K562 (cell line): ENCODE data around the gene GALP. TPM values are rescaled to one million over a fixed set of nuclear protein-coding genes. Genes with fewer than 3 reads are reported as not detected.

Experiments
- ATAC-seq: fragments of 200-7000 bp; cut with Tn5 transposase; 3 replicates; pipeline ENCODE4 v1.9.1; 2020; ENCODE audit warnings: moderate library complexity
- BruUV-seq: library from RNA; stranded (reverse); fragments of 400-500 nt; replicated peaks from 2 replicates; lab custom pipeline; 2021; lab: Mats Ljungman, UMichigan
- CTCF ChIA-PET: fragments of 300-600 bp; formaldehyde crosslinking; extraction: SDS; loops from one replicate; lab custom pipeline; 2021; ENCODE audit warnings: low intra/inter-chr PET ratio; lab: Yijun Ruan, JAX
- POLR2A ChIA-PET: fragments of 300-600, 350-650 bp; sonication (Branson Sonifier 250); formaldehyde crosslinking; extraction: SDS; loops from one replicate; lab custom pipeline; 2021; ENCODE audit warnings: antibody characterized with exemption, inconsistent platforms; lab: Yijun Ruan, JAX
- DNase-seq, 4 experiments: peaks; one replicate each; pipeline versions ENCODE4 v3.0.0 to v3.0.0-alpha.2; 2011 to 2018; ENCODE audit warnings: low spot score in 3 of 4, mixed read lengths in 3 of 4; ENCODE audit errors: extremely low read depth in 1 of 4
- FAIRE-seq: peaks from 2 replicates; lab custom pipeline; 2011; peaks lifted over from hg19 to GRCh38; lab: Jason Lieb, UNC
- H2AFZ ChIP-seq: 2 replicates; pipeline ENCODE4 v1.6.0; 2011; ENCODE audit warnings: low read depth, low read length, control low read depth, inconsistent platforms
- H3K27ac ChIP-seq: fragments of 200-600 bp; 3 replicates; pipeline ENCODE4 v1.8.0; 2011; ENCODE audit warnings: low read depth, mild to moderate bottlenecking, control low read depth, inconsistent platforms, low read length, moderate library complexity, mixed read lengths; ENCODE audit errors: extremely low read depth
- H3K27me3 ChIP-seq, 2 experiments: fragments of 300-600 bp in 1 of 2; 2 replicates in 1 of 2; 3 replicates in 1 of 2; pipeline versions ENCODE4 v1.6.0 to v1.8.0; 2011; ENCODE audit warnings: inconsistent platforms in 2 of 2, low read length in 2 of 2, mild to moderate bottlenecking in 1 of 2, mixed read lengths in 1 of 2, moderate library complexity in 1 of 2; ENCODE audit not compliant: control insufficient read depth in 2 of 2, insufficient read depth in 2 of 2
- H3K36me3 ChIP-seq: fragments of 300-600 bp; 3 replicates; pipeline ENCODE4 v1.8.0; 2011; ENCODE audit warnings: mild to moderate bottlenecking, low read length, inconsistent platforms; ENCODE audit not compliant: control insufficient read depth, insufficient read depth
- H3K4me1 ChIP-seq, 2 experiments: fragments of 200-600 bp in 1 of 2; replicated peaks in 1 of 2; 2 replicates in 1 of 2; 3 replicates in 1 of 2; pipeline versions ENCODE4 v1.5.1 to v1.8.0; 2011; ENCODE audit warnings: inconsistent platforms in 2 of 2, low read length in 2 of 2, mild to moderate bottlenecking in 1 of 2, mixed read lengths in 1 of 2, moderate library complexity in 1 of 2; ENCODE audit not compliant: control insufficient read depth in 2 of 2, insufficient read depth in 2 of 2
- H3K4me2 ChIP-seq: 2 replicates; pipeline ENCODE4 v1.6.1; 2011; ENCODE audit warnings: low read length, control low read depth, inconsistent platforms, mixed read lengths; ENCODE audit not compliant: insufficient read depth
- H3K4me3 ChIP-seq: fragments of 200-600 bp; sonication (generic), shearing (Covaris generic); 2 replicates; pipeline ENCODE4 v1.5.1; 2016; ENCODE audit warnings: control low read depth, inconsistent platforms
- H3K79me2 ChIP-seq: fragments of 200-600 bp; 3 replicates; pipeline ENCODE4 v1.8.0; 2011; ENCODE audit warnings: low read length, inconsistent platforms; ENCODE audit not compliant: control insufficient read depth, insufficient read depth
- H3K9ac ChIP-seq, 2 experiments: 2 replicates each; pipeline versions ENCODE4 v1.6.0 to v1.6.1; 2011; ENCODE audit warnings: low read depth in 2 of 2, low read length in 2 of 2, control low read depth in 1 of 2, inconsistent platforms in 1 of 2, mild to moderate bottlenecking in 1 of 2, mixed read lengths in 1 of 2; ENCODE audit not compliant: insufficient read depth in 1 of 2
- H3K9me1 ChIP-seq: one replicate; pipeline ENCODE4 v1.6.0; 2011; ENCODE audit warnings: inconsistent platforms, mild to moderate bottlenecking, low read length, moderate library complexity; ENCODE audit not compliant: control insufficient read depth, insufficient read depth
- H3K9me3 ChIP-seq: replicated peaks from 2 replicates; pipeline ENCODE4 v1.5.1; 2011; ENCODE audit warnings: low read depth, low read length, inconsistent platforms; ENCODE audit not compliant: control insufficient read depth, insufficient read depth
- H4K20me1 ChIP-seq: replicated peaks from 2 replicates; pipeline ENCODE4 v1.6.1; 2011; ENCODE audit warnings: low read length, inconsistent platforms, mixed read lengths; ENCODE audit not compliant: control insufficient read depth, insufficient read depth
- HNRNPL ChIP-seq: fragments of 200-400 bp; formaldehyde crosslinking; IDR thresholded peaks from 2 replicates; pipeline ENCODE4 v1.6.1; 2017; ENCODE audit warnings: low read depth, mild to moderate bottlenecking, low read length
- LEF1 ChIP-seq: fragments of 450-650 bp; IDR thresholded peaks from 2 replicates; pipeline ENCODE4 v1.6.1; 2016; ENCODE audit warnings: mild to moderate bottlenecking
- WGBS: fragments of 100-300 bp; shearing (Covaris generic); methylation state at CpG from one replicate; pipeline ENCODE4 v1.1.6; 2016; ENCODE audit warnings: low coverage, mixed read lengths; ENCODE audit not compliant: insufficient coverage; ENCODE audit errors: missing lambda C conversion rate; 5-methylcytosine and 5-hydroxymethylcytosine counted together
- in situ Hi-C: fragments of 300-500 bp; cut with MboI; formaldehyde crosslinking; loops from 4 replicates; pipeline ENCODE4 v1.15.0; 2018; ENCODE audit warnings: inconsistent platforms, mixed read lengths
- intact Hi-C: fragments of 100-400 bp; cut with micrococcal nuclease; formaldehyde crosslinking; loops from 2 replicates; pipeline ENCODE4 v1.14.2; 2022
- polyA plus RNA-seq, 8 experiments: library from polyadenylated mRNA; depleted of rRNA in 4 of 8; stranded (reverse) in 5 of 8; unstranded in 3 of 8; fragments of >200 nt; fragmentation: Nextera tagmentation in 2 of 8; fragmentation: Illumina TruSeq in 1 of 8; extraction: Ambion mirVana in 2 of 8; extraction: Trizol in 1 of 8; gene quantifications; 2 replicates each; pipeline versions ENCODE4 v1.2.1 to v1.2.3, GENCODE V29; 2011 to 2014; ENCODE audit warnings: inconsistent platforms in 1 of 8, missing spikeins in 1 of 8
- total RNA-seq, 7 experiments: library from RNA; depleted of rRNA in 6 of 7; stranded (reverse); fragments of >200 nt in 6 of 7; fragmentation: Illumina TruSeq in 2 of 7; extraction: Trizol in 2 of 7; gene quantifications; 2 replicates each; pipeline versions ENCODE4 v1.2.1 to v1.2.3, GENCODE V29; 2011 to 2021; ENCODE audit warnings: low replicate concordance in 1 of 7
- TF ChIP-seq, protein P1 (sequence below): fragments of 150-350 bp; IDR thresholded peaks from 2 replicates; pipeline ENCODE4 v1.6.1; 2014; ENCODE audit warnings: low read depth, mild to moderate bottlenecking, low read length, borderline replicate concordance
- TF ChIP-seq, protein P2 (sequence below): fragments of 250-450 bp; sonication (Bioruptor Pico); IDR thresholded peaks from 2 replicates; pipeline ENCODE4 v1.8.0; 2022; ENCODE audit warnings: inconsistent platforms, mild to moderate bottlenecking, moderate library complexity, borderline replicate concordance

The GALP gene
- total and polyA plus RNA-seq, 9 of the 15 experiments (the other 6 are each of a cell fraction or from before 2014, with no cell fraction given): not detected

DNA sequence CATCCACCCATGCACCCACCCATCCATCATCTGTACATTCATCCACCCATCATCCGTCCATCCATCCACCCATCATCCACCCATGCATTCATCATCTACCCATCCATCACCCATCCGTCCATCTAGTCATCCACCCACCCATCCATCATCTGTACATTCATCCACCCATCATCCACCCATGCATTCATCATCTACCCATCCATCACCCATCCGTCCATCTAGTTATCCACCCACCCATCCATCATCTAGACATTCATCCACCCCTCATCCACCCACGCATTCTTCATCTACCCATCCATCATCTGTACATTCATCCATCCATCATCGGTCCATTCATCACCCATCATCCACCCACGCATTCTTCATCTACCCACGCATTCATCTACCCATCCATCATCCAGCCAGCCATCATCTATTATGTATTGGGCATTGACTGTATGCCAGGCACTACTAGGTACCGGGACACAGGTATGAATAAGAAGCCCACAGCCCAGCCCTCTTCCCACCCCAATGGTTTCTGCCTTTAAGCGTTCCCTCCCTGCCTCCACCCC, 16.7 kb upstream of the GALP start (continued):
- TF ChIP-seq, protein P1, sequence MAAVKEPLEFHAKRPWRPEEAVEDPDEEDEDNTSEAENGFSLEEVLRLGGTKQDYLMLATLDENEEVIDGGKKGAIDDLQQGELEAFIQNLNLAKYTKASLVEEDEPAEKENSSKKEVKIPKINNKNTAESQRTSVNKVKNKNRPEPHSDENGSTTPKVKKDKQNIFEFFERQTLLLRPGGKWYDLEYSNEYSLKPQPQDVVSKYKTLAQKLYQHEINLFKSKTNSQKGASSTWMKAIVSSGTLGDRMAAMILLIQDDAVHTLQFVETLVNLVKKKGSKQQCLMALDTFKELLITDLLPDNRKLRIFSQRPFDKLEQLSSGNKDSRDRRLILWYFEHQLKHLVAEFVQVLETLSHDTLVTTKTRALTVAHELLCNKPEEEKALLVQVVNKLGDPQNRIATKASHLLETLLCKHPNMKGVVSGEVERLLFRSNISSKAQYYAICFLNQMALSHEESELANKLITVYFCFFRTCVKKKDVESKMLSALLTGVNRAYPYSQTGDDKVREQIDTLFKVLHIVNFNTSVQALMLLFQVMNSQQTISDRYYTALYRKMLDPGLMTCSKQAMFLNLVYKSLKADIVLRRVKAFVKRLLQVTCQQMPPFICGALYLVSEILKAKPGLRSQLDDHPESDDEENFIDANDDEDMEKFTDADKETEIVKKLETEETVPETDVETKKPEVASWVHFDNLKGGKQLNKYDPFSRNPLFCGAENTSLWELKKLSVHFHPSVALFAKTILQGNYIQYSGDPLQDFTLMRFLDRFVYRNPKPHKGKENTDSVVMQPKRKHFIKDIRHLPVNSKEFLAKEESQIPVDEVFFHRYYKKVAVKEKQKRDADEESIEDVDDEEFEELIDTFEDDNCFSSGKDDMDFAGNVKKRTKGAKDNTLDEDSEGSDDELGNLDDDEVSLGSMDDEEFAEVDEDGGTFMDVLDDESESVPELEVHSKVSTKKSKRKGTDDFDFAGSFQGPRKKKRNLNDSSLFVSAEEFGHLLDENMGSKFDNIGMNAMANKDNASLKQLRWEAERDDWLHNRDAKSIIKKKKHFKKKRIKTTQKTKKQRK: no peak
- TF ChIP-seq LEF1: peak; percentile 76; the same call in 1 of the 2 replicates
- TF ChIP-seq, all 486 proteins: peak for 19

DNA sequence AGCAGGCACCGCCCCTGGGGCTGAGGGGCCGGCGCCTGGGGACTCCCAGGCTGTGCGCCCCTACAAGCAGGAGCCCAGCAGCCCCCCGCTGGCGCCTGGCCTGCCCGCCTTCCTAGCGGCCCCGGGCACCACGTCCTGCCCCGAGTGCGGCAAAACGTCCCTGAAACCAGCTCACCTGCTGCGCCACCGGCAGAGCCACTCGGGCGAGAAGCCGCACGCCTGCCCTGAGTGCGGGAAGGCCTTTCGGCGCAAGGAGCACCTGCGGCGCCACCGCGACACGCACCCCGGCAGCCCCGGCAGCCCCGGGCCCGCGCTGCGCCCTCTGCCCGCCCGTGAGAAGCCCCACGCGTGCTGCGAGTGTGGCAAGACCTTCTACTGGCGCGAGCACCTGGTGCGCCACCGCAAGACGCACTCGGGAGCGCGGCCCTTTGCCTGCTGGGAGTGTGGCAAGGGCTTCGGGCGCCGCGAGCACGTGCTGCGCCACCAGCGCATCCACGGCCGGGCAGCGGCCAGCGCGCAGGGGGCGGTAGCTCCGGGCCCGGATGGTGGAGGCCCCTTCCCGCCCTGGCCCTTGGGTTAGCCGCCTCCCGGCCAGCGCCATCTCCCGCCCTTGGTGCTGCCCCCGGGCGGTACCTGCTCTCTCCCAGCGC, 16.1 kb upstream of the GALP start:
- no peaks in the 10 kb centered on the region for H3K9me1 ChIP-seq
- no peak overlapping the region for H3K9ac ChIP-seq
- H3K27me3 ChIP-seq: no peaks in the 10 kb centered on the region
- TF ChIP-seq, protein P2, sequence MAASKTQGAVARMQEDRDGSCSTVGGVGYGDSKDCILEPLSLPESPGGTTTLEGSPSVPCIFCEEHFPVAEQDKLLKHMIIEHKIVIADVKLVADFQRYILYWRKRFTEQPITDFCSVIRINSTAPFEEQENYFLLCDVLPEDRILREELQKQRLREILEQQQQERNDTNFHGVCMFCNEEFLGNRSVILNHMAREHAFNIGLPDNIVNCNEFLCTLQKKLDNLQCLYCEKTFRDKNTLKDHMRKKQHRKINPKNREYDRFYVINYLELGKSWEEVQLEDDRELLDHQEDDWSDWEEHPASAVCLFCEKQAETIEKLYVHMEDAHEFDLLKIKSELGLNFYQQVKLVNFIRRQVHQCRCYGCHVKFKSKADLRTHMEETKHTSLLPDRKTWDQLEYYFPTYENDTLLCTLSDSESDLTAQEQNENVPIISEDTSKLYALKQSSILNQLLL (CRISPR knock-in tag): no peak
- 0 out of 2 replicates have a peak, but pooled peaks have one; percentile 35 for TF ChIP-seq HNRNPL
- intact Hi-C loops: no loop called here
- no peaks in the 10 kb centered on the region for H3K9me3 ChIP-seq
- no peak overlapping the region for H3K4me3 ChIP-seq
- POLR2A ChIA-PET: no interaction called here
- no peak overlapping the region for H3K27ac ChIP-seq
- H3K4me2 ChIP-seq: no peak overlapping the region
- in situ Hi-C loops: no loop called here
- H3K79me2 ChIP-seq: no peaks in the 10 kb centered on the region
- ATAC-seq (no peak), DNase-seq (no peak), FAIRE-seq (no peak)
- BruUV-seq: no TSS peak
- CTCF ChIA-PET: no interaction called here
- peaks cover 22% of the 10 kb centered on the region; the same call in 2 of the 3 replicates for H3K36me3 ChIP-seq
- H4K20me1 ChIP-seq: no peaks in the 10 kb centered on the region
- 97% methylated on average over 28 of the region's 69 CpGs for WGBS
- H3K4me1 ChIP-seq: peaks cover 9 to 11% of the 10 kb centered on the region in 2 experiments; a peak in 4 of 5 replicates
- H2AFZ ChIP-seq: no peak overlapping the region
